HCT116 (cell line): ENCODE results near the gene SLC25A47. TPM values are rescaled to one million over a fixed set of nuclear protein-coding genes. Genes with fewer than 3 reads are reported as not detected.

ENCODE experiments used
- ATAC-seq: fragments of 200-7000 bp; cut with Tn5 transposase; 2 replicates; pipeline ENCODE4 v1.9.1; 2020; ENCODE audit warnings: mild to moderate bottlenecking, moderate library complexity
- BruUV-seq: library from RNA; stranded (reverse); fragments of 400-500 nt; replicated peaks from 2 replicates; lab custom pipeline; 2021; lab: Mats Ljungman, UMichigan
- CTCF ChIA-PET: fragments of 300-600 bp; sonication (Branson Sonifier 250); formaldehyde crosslinking; loops from one replicate; lab custom pipeline; 2021; ENCODE audit warnings: antibody characterized with exemption; lab: Charles Lee
- POLR2A ChIA-PET: fragments of 300-600, 350-600 bp; sonication (Branson Sonifier 250); formaldehyde crosslinking; loops from one replicate; lab custom pipeline; 2021; ENCODE audit warnings: antibody characterized with exemption; lab: Charles Lee
- RAD21 ChIA-PET, 2 experiments: fragments of 300-600 bp; sonication (Branson Sonifier 250); formaldehyde crosslinking; loops; one replicate each; lab custom pipeline; 2023; ENCODE audit warnings: low total read pairs in 2 of 2; ENCODE audit not compliant: uncharacterized antibody in 2 of 2, unreplicated experiment in 2 of 2, low non-redundant PET in 1 of 2; lab: Charles Lee
- DNase-seq: peaks from one replicate; pipeline ENCODE4 v3.0.0-alpha.2; 2010; ENCODE audit warnings: low read depth, low spot score
- H2AFZ ChIP-seq: fragments of 200-600 bp; shearing (Covaris generic), sonication (generic); 2 replicates; pipeline ENCODE4 v1.6.1; 2017; ENCODE audit warnings: low read depth, mixed run types, mixed read lengths, antibody characterized with exemption, low read length; ENCODE audit not compliant: poor library complexity, severe bottlenecking
- H3K27ac ChIP-seq: 2 replicates; pipeline ENCODE4 v1.5.1; 2012; ENCODE audit warnings: low read depth, low read length
- H3K27me3 ChIP-seq: fragments of 200-600 bp; sonication (generic); 2 replicates; pipeline ENCODE4 v1.6.1; 2016; ENCODE audit warnings: mixed run types, low read length, mixed read lengths; ENCODE audit not compliant: insufficient read depth
- H3K36me3 ChIP-seq, 2 experiments: fragments of 200-500 bp in 1 of 2; fragments of 200-600 bp in 1 of 2; sonication (Bioruptor generic) in 1 of 2; sonication (generic) in 1 of 2; 2 replicates each; pipeline versions ENCODE4 v1.5.1 to v1.6.1; 2014 to 2016; ENCODE audit warnings: low read length in 2 of 2, inconsistent platforms in 1 of 2, mixed read lengths in 1 of 2, mixed run types in 1 of 2; ENCODE audit not compliant: insufficient read depth in 2 of 2, control insufficient read depth in 1 of 2
- H3K4me1 ChIP-seq, 2 experiments: fragments of 200-600 bp in 1 of 2; sonication (generic) in 1 of 2; 2 replicates each; pipeline versions ENCODE4 v1.5.1 to v1.6.1; 2012 to 2017; ENCODE audit warnings: low read length in 2 of 2, inconsistent platforms in 1 of 2, mild to moderate bottlenecking in 1 of 2, mixed read lengths in 1 of 2, mixed run types in 1 of 2, moderate library complexity in 1 of 2; ENCODE audit not compliant: insufficient read depth in 2 of 2, control insufficient read depth in 1 of 2
- H3K4me2 ChIP-seq: fragments of 200-600 bp; sonication (generic); 2 replicates; pipeline ENCODE4 v1.6.1; 2017; ENCODE audit warnings: mixed run types, low read length, mixed read lengths
- H3K4me3 ChIP-seq, 2 experiments: fragments of 200-600 bp in 1 of 2; sonication (generic) in 1 of 2; replicated peaks in 1 of 2; 2 replicates each; pipeline ENCODE4 v1.5.1; 2011 to 2016; ENCODE audit warnings: low read length in 2 of 2, control low read depth in 1 of 2, low read depth in 1 of 2, mild to moderate bottlenecking in 1 of 2, mixed read lengths in 1 of 2, mixed run types in 1 of 2
- H3K79me2 ChIP-seq: fragments of 200-600 bp; sonication (generic); 2 replicates; pipeline ENCODE4 v1.6.1; 2017; ENCODE audit warnings: mild to moderate bottlenecking, mixed run types, low read length, moderate library complexity, mixed read lengths; ENCODE audit not compliant: insufficient read depth
- H3K9ac ChIP-seq: fragments of 200-600 bp; sonication (generic); 2 replicates; pipeline ENCODE4 v1.6.1; 2016; ENCODE audit warnings: low read length, mixed read lengths
- H3K9me2 ChIP-seq: fragments of 200-600 bp; sonication (generic), shearing (Covaris generic); 2 replicates; pipeline ENCODE4 v1.6.1; 2017; ENCODE audit warnings: mixed run types, mild to moderate bottlenecking, moderate library complexity; ENCODE audit not compliant: insufficient read depth
- H3K9me3 ChIP-seq, 2 experiments: fragments of 200-500 bp in 1 of 2; fragments of 200-600 bp in 1 of 2; sonication (Bioruptor generic) in 1 of 2; sonication (generic) in 1 of 2; 2 replicates each; pipeline ENCODE4 v1.6.1; 2014 to 2017; ENCODE audit warnings: low read length in 2 of 2, mixed read lengths in 2 of 2, inconsistent platforms in 1 of 2, low read depth in 1 of 2, mild to moderate bottlenecking in 1 of 2, mixed run types in 1 of 2, moderate library complexity in 1 of 2; ENCODE audit not compliant: control insufficient read depth in 1 of 2, insufficient read depth in 1 of 2
- H4K20me1 ChIP-seq: fragments of 200-600 bp; sonication (generic), shearing (Covaris generic); 2 replicates; pipeline ENCODE4 v1.6.1; 2017; ENCODE audit warnings: mixed run types, mild to moderate bottlenecking, moderate library complexity; ENCODE audit not compliant: insufficient read depth
- CBX3 ChIP-seq: IDR thresholded peaks from 2 replicates; pipeline ENCODE4 v1.6.1; 2012; ENCODE audit warnings: low read depth
- CEBPB ChIP-seq: IDR thresholded peaks from 2 replicates; pipeline ENCODE4 v1.6.1; 2012; ENCODE audit warnings: low read depth
- CTCF ChIP-seq, 3 experiments: fragments of 200-600 bp in 1 of 3; sonication (generic) in 1 of 3; IDR thresholded peaks in 2 of 3; conservative IDR thresholded peaks in 1 of 3; 2 replicates each; pipeline ENCODE4 v1.5.1; 2012 to 2017; ENCODE audit warnings: low read depth in 2 of 3, low read length in 2 of 3, antibody characterized with exemption in 1 of 3, borderline replicate concordance in 1 of 3, control low read depth in 1 of 3, mild to moderate bottlenecking in 1 of 3, mixed read lengths in 1 of 3, mixed run types in 1 of 3, moderate library complexity in 1 of 3; ENCODE audit not compliant: insufficient read depth in 1 of 3
- EGR1 ChIP-seq: IDR thresholded peaks from 2 replicates; pipeline ENCODE4 v1.6.1; 2012; ENCODE audit warnings: low read depth
- ELF1 ChIP-seq: IDR thresholded peaks from 2 replicates; pipeline ENCODE4 v1.6.1; 2012; ENCODE audit warnings: low read depth, borderline replicate concordance
- EZH2 ChIP-seq: fragments of 200-600 bp; sonication (generic); IDR thresholded peaks from 2 replicates; pipeline ENCODE4 v1.6.1; 2017; ENCODE audit warnings: antibody characterized with exemption, mixed run types
- EZH2phosphoT487 ChIP-seq: fragments of 200-600 bp; IDR thresholded peaks from 2 replicates; pipeline ENCODE4 v1.6.1; 2018; ENCODE audit warnings: antibody characterized with exemption, borderline replicate concordance
- FOSL1 ChIP-seq: IDR thresholded peaks from 2 replicates; pipeline ENCODE4 v1.6.1; 2012; ENCODE audit warnings: low read depth
- JUND ChIP-seq: IDR thresholded peaks from 2 replicates; pipeline ENCODE4 v1.6.1; 2012
- POLR2A ChIP-seq: IDR thresholded peaks from 2 replicates; pipeline ENCODE4 v1.7.0; 2011; ENCODE audit warnings: borderline replicate concordance; ENCODE audit not compliant: insufficient read depth, insufficient read length; ENCODE audit errors: extremely low read depth
- POLR2AphosphoS5 ChIP-seq: IDR thresholded peaks from 2 replicates; pipeline ENCODE4 v1.6.1; 2011; ENCODE audit warnings: mild to moderate bottlenecking, low read depth, low read length, moderate library complexity
- RAD21 ChIP-seq: IDR thresholded peaks from 2 replicates; pipeline ENCODE4 v1.6.1; 2012; ENCODE audit warnings: low read depth, mild to moderate bottlenecking
- REST ChIP-seq: IDR thresholded peaks from 2 replicates; pipeline ENCODE4 v1.6.1; 2012; ENCODE audit warnings: low read depth
- SIN3A ChIP-seq: IDR thresholded peaks from 2 replicates; pipeline ENCODE4 v1.6.1; 2012; ENCODE audit warnings: low read depth
- SP1 ChIP-seq: IDR thresholded peaks from 2 replicates; pipeline ENCODE4 v1.6.1; 2012; ENCODE audit warnings: low read depth
- SRF ChIP-seq: IDR thresholded peaks from 2 replicates; pipeline ENCODE4 v1.6.1; 2012; ENCODE audit warnings: low read depth
- TCF7L2 ChIP-seq: IDR thresholded peaks from 2 replicates; pipeline ENCODE4 v1.7.0; 2011; ENCODE audit warnings: borderline replicate concordance, inconsistent platforms; ENCODE audit not compliant: insufficient read depth, insufficient read length; ENCODE audit errors: extremely low read depth
- YY1 ChIP-seq: IDR thresholded peaks from 2 replicates; pipeline ENCODE4 v1.6.1; 2011; ENCODE audit warnings: low read length, low read depth, moderate library complexity, mild to moderate bottlenecking; ENCODE audit not compliant: insufficient replicate concordance; ENCODE audit errors: extremely low read depth
- ZBTB33 ChIP-seq: IDR thresholded peaks from 2 replicates; pipeline ENCODE4 v1.6.1; 2011; ENCODE audit warnings: mild to moderate bottlenecking, low read length, moderate library complexity; ENCODE audit not compliant: insufficient replicate concordance; ENCODE audit errors: extremely low read depth
- ZFX ChIP-seq: fragments of 450-650 bp; IDR thresholded peaks from 2 replicates; pipeline ENCODE4 v1.6.1; 2017
- intact Hi-C: fragments of 100-400 bp; cut with micrococcal nuclease; formaldehyde crosslinking; loops from 2 replicates; pipeline ENCODE4 v1.10.0; 2022
- total RNA-seq: library from RNA; stranded (reverse); gene quantifications from one replicate; pipeline ENCODE4 v1.2.1, GENCODE V29; 2021; ENCODE audit not compliant: unreplicated experiment

SLC25A47 gene
- total RNA-seq, 1 experiment from 2014 or later, result 0.17 TPM

- POLR2A ChIA-PET, result no interaction called here
- RAD21 ChIA-PET, result no interaction called here
- no peak overlapping the region for H2AFZ ChIP-seq
Observed at GRCh38 chr14:100323942-100324307, 786 bp downstream of the SLC25A47 start.

More at GRCh38 chr14:100323942-100324307, 786 bp downstream of the SLC25A47 start:
- Histone ChIP-seq H3K27me3 (no peaks in the 10 kb centered on the region), H3K27ac (no peak overlapping the region), H3K9ac (no peak overlapping the region), H3K4me1 (no peaks in the 10 kb centered on the region; a peak in 1 of 4 replicates), H3K79me2 (no peaks in the 10 kb centered on the region), H3K4me2 (no peak overlapping the region), H3K4me3 (no peak overlapping the region), H4K20me1 (no peaks in the 10 kb centered on the region), H3K9me3 (no peaks in the 10 kb centered on the region), H3K36me3 (no peaks in the 10 kb centered on the region), H3K9me2 (no peaks in the 10 kb centered on the region)
- intact Hi-C loops, result no loop called here
- no TSS peak for BruUV-seq
- DNase-seq, result no peak
- ATAC-seq, result no peak
- no peak for TF ChIP-seq EGR1
- TF ChIP-seq FOSL1, result no peak
- TF ChIP-seq POLR2AphosphoS5, result no peak
- no peak for TF ChIP-seq CEBPB
- TF ChIP-seq TCF7L2, result no peak
- TF ChIP-seq CBX3, result no peak
- no peak for TF ChIP-seq SRF
- no peak for TF ChIP-seq CTCF (IDR thresholded peaks at IDR 0.05 in 2 of 3, conservative IDR thresholded peaks at IDR 0.05 in 1 of 3; ENCODE audit: borderline replicate concordance in 1 of 3, insufficient read depth in 1 of 3, low read depth in 2 of 3, low read length in 2 of 3)
- TF ChIP-seq POLR2A, result no peak
- no peak for TF ChIP-seq SP1
- no peak for TF ChIP-seq REST
- no peak for TF ChIP-seq SIN3A
- no peak for TF ChIP-seq JUND
- TF ChIP-seq ELF1, result no peak
- no peak for TF ChIP-seq ZBTB33
- no peak for TF ChIP-seq EZH2phosphoT487
- TF ChIP-seq EZH2, result no peak
- TF ChIP-seq ZFX, result no peak
- TF ChIP-seq YY1, result no peak
- TF ChIP-seq RAD21, result no peak
- CTCF ChIA-PET, result no interaction called here
